A673 (cell line): ENCODE measurements around the gene GPR6. TPM values are rescaled to one million over a fixed set of nuclear protein-coding genes. Genes with fewer than 3 reads are reported as not detected.

ENCODE experiments used
- BruUV-seq: library from RNA; stranded (reverse); fragments of 400-500 nt; replicated peaks from 2 replicates; lab custom pipeline; 2021; lab: Mats Ljungman, UMichigan
- CTCF ChIA-PET: fragments of 300-600 bp; sonication (Branson Sonifier 250); formaldehyde crosslinking; loops from one replicate; lab custom pipeline; 2022; ENCODE audit warnings: antibody characterized with exemption; lab: Charles Lee
- POLR2A ChIA-PET: fragments of 300-600 bp; sonication (Branson Sonifier 250); formaldehyde crosslinking; loops from one replicate; lab custom pipeline; 2022; ENCODE audit warnings: antibody characterized with exemption; ENCODE audit not compliant: low non-redundant PET; lab: Charles Lee
- DNase-seq: peaks from one replicate; pipeline ENCODE4 v3.0.0-alpha.2; 2015; ENCODE audit warnings: low spot score
- H3K27ac ChIP-seq: fragments of 200-600 bp; sonication (generic); 2 replicates; pipeline ENCODE4 v1.5.1; 2016; ENCODE audit warnings: mixed run types, low read depth, mild to moderate bottlenecking, mixed read lengths, antibody characterized with exemption, low read length; ENCODE audit not compliant: poor library complexity, severe bottlenecking
- H3K27me3 ChIP-seq: fragments of 200-600 bp; sonication (generic); replicated peaks from 2 replicates; pipeline ENCODE4 v1.6.1; 2017; ENCODE audit warnings: mixed run types, low read depth, mild to moderate bottlenecking, mixed read lengths, antibody characterized with exemption, low read length; ENCODE audit not compliant: insufficient read depth, poor library complexity
- H3K36me3 ChIP-seq: fragments of 200-600 bp; sonication (generic); 2 replicates; pipeline ENCODE4 v1.6.1; 2016; ENCODE audit warnings: mixed run types, mild to moderate bottlenecking, mixed read lengths, antibody characterized with exemption, low read length; ENCODE audit not compliant: insufficient read depth, poor library complexity, severe bottlenecking
- H3K4me1 ChIP-seq: fragments of 200-600 bp; sonication (generic); 2 replicates; pipeline ENCODE4 v1.6.1; 2017; ENCODE audit warnings: mixed run types, mild to moderate bottlenecking, mixed read lengths, antibody characterized with exemption, low read length; ENCODE audit not compliant: insufficient read depth, poor library complexity, severe bottlenecking
- H3K4me3 ChIP-seq: fragments of 200-600 bp; sonication (generic); 2 replicates; pipeline ENCODE4 v1.5.1; 2016; ENCODE audit warnings: low read depth, mixed run types, mild to moderate bottlenecking, mixed read lengths, low read length; ENCODE audit not compliant: poor library complexity, severe bottlenecking
- H3K9me3 ChIP-seq: fragments of 200-600 bp; sonication (generic); 2 replicates; pipeline ENCODE4 v1.6.1; 2016; ENCODE audit warnings: mixed run types, low read depth, mild to moderate bottlenecking, mixed read lengths, antibody characterized with exemption, low read length; ENCODE audit not compliant: poor library complexity, severe bottlenecking
- CTCF ChIP-seq: fragments of 300-800, 200-600 bp; sonication (generic); conservative IDR thresholded peaks from 2 replicates; pipeline ENCODE4 v1.5.1; 2017; ENCODE audit warnings: low read depth, mild to moderate bottlenecking, antibody characterized with exemption, low read length, moderate library complexity, mixed read lengths
- EZH2 ChIP-seq: fragments of 200-600 bp; sonication (generic); IDR thresholded peaks from 2 replicates; pipeline ENCODE4 v1.6.1; 2017; ENCODE audit warnings: borderline replicate concordance, low read depth, mild to moderate bottlenecking, mixed read lengths, antibody characterized with exemption, low read length; ENCODE audit not compliant: poor library complexity, severe bottlenecking
- intact Hi-C: fragments of 100-400 bp; cut with micrococcal nuclease; formaldehyde crosslinking; loops from one replicate; pipeline ENCODE4 v1.10.0; 2022; ENCODE audit not compliant: unreplicated experiment
- total RNA-seq: library from RNA; stranded (reverse); gene quantifications from 2 replicates; pipeline ENCODE4 v1.2.3, GENCODE V29; 2021

GPR6 gene
- total RNA-seq, 1 experiment from 2014 or later, result not detected

GRCh38 chr6:109979033-109979921, 1.2 kb downstream of the GPR6 start:
- intact Hi-C loops, result no loop called here
- no peak for DNase-seq
- peaks cover 87% of the 10 kb centered on the region for H3K27me3 ChIP-seq
- no peak overlapping the region for H3K27ac ChIP-seq
- no TSS peak for BruUV-seq
- peaks cover 4% of the 10 kb centered on the region for H3K4me1 ChIP-seq
- TF ChIP-seq CTCF (no peak), EZH2 (no peak)
- H3K36me3 ChIP-seq, result no peaks in the 10 kb centered on the region
- no peak overlapping the region for H3K4me3 ChIP-seq
- POLR2A ChIA-PET, result no interaction called here
- CTCF ChIA-PET, result interaction anchor here (0.6 kb wide), 1 partner anchor 38 kb away, joined by 3 read pairs; no protein-coding TSS in a partner anchor
- no peaks in the 10 kb centered on the region for H3K9me3 ChIP-seq

DNA sequence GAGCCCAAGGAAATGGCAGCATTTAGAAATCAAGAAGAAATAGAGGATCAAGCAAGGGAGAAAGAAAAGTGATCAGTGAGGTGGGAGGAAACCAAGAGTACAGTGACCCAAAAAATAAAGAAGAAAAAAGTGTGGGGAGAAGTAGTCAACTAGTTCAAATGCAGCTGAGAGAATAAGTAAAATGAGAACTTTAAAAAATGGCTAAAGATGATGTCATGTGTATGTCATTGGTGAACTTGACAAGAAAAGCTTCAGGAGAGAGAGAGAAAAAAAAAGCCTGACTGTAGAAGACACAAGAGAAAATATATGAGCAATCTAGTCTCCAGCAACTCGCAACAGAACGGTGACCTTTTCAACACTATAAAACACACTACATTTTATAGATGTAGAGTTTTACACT, 6.3 kb downstream of the GPR6 start:
- Histone ChIP-seq H3K27me3 (peaks cover 39% of the 10 kb centered on the region), H3K4me3 (no peak overlapping the region), H3K4me1 (no peaks in the 10 kb centered on the region), H3K9me3 (no peaks in the 10 kb centered on the region), H3K27ac (no peak overlapping the region), H3K36me3 (no peaks in the 10 kb centered on the region)
- CTCF ChIA-PET, result no interaction called here
- TF ChIP-seq CTCF (no peak), EZH2 (no peak)
- intact Hi-C loops, result no loop called here
- no TSS peak for BruUV-seq
- no peak for DNase-seq
- POLR2A ChIA-PET, result no interaction called here

- TF ChIP-seq EZH2 (no peak), CTCF (no peak)
- DNase-seq, result no peak
- no TSS peak for BruUV-seq
- CTCF ChIA-PET, result no interaction called here
- intact Hi-C loops, result no loop called here
- POLR2A ChIA-PET, result interaction anchor here (0.6 kb wide), 1 partner anchor 78 kb away, joined by 3 read pairs; no protein-coding TSS in a partner anchor
- H3K27ac ChIP-seq, result no peak overlapping the region
- no peak overlapping the region for H3K4me3 ChIP-seq
- no peaks in the 10 kb centered on the region for H3K4me1 ChIP-seq
- H3K27me3 ChIP-seq, result peaks cover 12% of the 10 kb centered on the region
- no peaks in the 10 kb centered on the region for H3K36me3 ChIP-seq
- H3K9me3 ChIP-seq, result no peaks in the 10 kb centered on the region
These were observed 9.1 kb downstream of the GPR6 start for GRCh38 chr6:109987196-109987595.
